ENCODE data around the gene ATP2C2. TPM values are rescaled to one million over a fixed set of nuclear protein-coding genes. Genes with fewer than 3 reads are reported as not detected.

The ATP2C2 gene
- total RNA-seq, 4 donors from 2014 or later: 138 to 3,342 (median 155) TPM

- H3K4me3 ChIP-seq: no peak overlapping the region
- H3K9me3 ChIP-seq: no peaks in the 10 kb centered on the region
- peaks cover 13% of the 10 kb centered on the region for H3K27me3 ChIP-seq
- H3K4me1 ChIP-seq: no peaks in the 10 kb centered on the region
- H3K36me3 ChIP-seq: peaks cover 0 to 8% (median 0%) of the 10 kb centered on the region in 4 donors
- intact Hi-C loops (cut with DNase I; ENCODE audit: low total_unique reads) (no loop called here), in situ Hi-C loops (cut with MboI; ENCODE audit: low pct_ligation_motif_present in 1 of 4, low pct_unique_long_range_greater_than_20kb in 1 of 4, low sequenced_read_pairs in 3 of 4) (no loop called here)
- TF ChIP-seq POLR2AphosphoS5 (IDR thresholded peaks at IDR 0.05) (no peak), EP300 (IDR thresholded peaks at IDR 0.05; ENCODE audit: low read depth) (no peak), POLR2A (IDR thresholded peaks at IDR 0.05) (no peak)
- TF ChIP-seq, protein P1, sequence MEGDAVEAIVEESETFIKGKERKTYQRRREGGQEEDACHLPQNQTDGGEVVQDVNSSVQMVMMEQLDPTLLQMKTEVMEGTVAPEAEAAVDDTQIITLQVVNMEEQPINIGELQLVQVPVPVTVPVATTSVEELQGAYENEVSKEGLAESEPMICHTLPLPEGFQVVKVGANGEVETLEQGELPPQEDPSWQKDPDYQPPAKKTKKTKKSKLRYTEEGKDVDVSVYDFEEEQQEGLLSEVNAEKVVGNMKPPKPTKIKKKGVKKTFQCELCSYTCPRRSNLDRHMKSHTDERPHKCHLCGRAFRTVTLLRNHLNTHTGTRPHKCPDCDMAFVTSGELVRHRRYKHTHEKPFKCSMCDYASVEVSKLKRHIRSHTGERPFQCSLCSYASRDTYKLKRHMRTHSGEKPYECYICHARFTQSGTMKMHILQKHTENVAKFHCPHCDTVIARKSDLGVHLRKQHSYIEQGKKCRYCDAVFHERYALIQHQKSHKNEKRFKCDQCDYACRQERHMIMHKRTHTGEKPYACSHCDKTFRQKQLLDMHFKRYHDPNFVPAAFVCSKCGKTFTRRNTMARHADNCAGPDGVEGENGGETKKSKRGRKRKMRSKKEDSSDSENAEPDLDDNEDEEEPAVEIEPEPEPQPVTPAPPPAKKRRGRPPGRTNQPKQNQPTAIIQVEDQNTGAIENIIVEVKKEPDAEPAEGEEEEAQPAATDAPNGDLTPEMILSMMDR (IDR thresholded peaks at IDR 0.05): no peak
- 70 to 84% methylated on average over 9 to 10 of the region's 10 CpGs for WGBS, 2 donors (ENCODE audit: low coverage in 1 of 2)
- DNase-seq: no peak
- no peak overlapping the region for H3K27ac ChIP-seq
These were observed 40.0 kb downstream of the ATP2C2 start for GRCh38 chr16:84408314-84408690.

GRCh38 chr16:84408856-84409255, 40.5 kb downstream of the ATP2C2 start:
- peaks cover 13% of the 10 kb centered on the region for H3K27me3 ChIP-seq
- H3K4me1 ChIP-seq: no peaks in the 10 kb centered on the region
- intact Hi-C loops (cut with DNase I; ENCODE audit: low total_unique reads) (no loop called here), in situ Hi-C loops (cut with MboI; ENCODE audit: low pct_ligation_motif_present in 1 of 4, low pct_unique_long_range_greater_than_20kb in 1 of 4, low sequenced_read_pairs in 3 of 4) (no loop called here)
- peaks cover 0 to 8% (median 0%) of the 10 kb centered on the region in 4 donors for H3K36me3 ChIP-seq
- no peak overlapping the region for H3K4me3 ChIP-seq
- no peak for DNase-seq
- TF ChIP-seq EP300 (IDR thresholded peaks at IDR 0.05; ENCODE audit: low read depth) (no peak), POLR2AphosphoS5 (IDR thresholded peaks at IDR 0.05) (no peak), POLR2A (IDR thresholded peaks at IDR 0.05) (no peak)
- TF ChIP-seq, protein P1 (IDR thresholded peaks at IDR 0.05): no peak
- WGBS, 2 donors (ENCODE audit: low coverage in 1 of 2): 75 to 100% methylated on average over 2 of the region's 2 CpGs
- H3K27ac ChIP-seq: no peak overlapping the region
- H3K9me3 ChIP-seq: no peaks in the 10 kb centered on the region

DNA sequence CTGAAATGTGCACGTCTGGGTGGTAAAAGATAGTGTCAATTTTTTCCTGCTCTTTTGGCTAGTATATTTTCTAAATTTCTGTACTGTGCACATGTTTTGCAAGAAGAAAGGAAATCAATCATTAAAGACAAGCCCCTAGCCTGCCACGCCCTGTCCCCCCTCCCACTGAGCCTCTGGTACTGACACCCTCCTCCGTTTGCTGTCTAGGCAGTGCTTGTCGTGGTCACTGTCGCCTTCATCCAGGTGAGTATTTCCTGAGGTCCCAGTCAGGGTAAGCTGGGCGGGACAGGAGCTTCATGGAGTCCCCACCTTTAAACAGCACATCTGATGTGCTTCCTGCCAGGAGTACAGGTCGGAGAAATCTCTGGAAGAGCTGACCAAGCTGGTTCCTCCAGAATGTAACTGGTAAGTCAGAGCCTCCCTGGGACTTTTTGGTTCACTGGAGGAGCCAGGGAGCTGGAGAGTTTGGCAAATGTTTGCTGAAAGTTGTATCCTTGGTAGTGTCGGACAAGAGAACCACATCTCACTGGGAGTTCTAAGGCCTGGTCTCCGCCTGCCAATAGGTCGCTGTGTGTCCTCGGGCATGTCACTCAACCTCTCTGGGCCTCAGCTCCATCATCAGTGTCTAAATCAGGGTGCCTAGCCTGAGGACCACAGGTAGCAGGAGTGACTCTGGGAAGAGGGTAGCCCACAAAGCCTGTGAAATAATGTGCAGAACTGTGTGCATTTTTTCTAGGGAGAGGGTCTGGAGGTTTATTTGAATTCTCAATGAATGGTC, 42.2 kb downstream of the ATP2C2 start:
- in situ Hi-C loops (cut with MboI; ENCODE audit: low pct_ligation_motif_present in 1 of 4, low pct_unique_long_range_greater_than_20kb in 1 of 4, low sequenced_read_pairs in 3 of 4) (no loop called here), intact Hi-C loops (cut with DNase I; ENCODE audit: low total_unique reads) (no loop called here)
- H3K27me3 ChIP-seq: peaks cover 13% of the 10 kb centered on the region
- no peak for DNase-seq
- H3K4me3 ChIP-seq: no peak overlapping the region
- TF ChIP-seq POLR2A (IDR thresholded peaks at IDR 0.05) (no peak), EP300 (IDR thresholded peaks at IDR 0.05; ENCODE audit: low read depth) (no peak), POLR2AphosphoS5 (IDR thresholded peaks at IDR 0.05) (no peak)
- TF ChIP-seq, protein P1 (IDR thresholded peaks at IDR 0.05): no peak
- no peak overlapping the region for H3K27ac ChIP-seq
- 80 to 83% methylated on average over 1 to 11 of the region's 11 CpGs for WGBS, 2 donors (ENCODE audit: low coverage in 1 of 2)
- no peaks in the 10 kb centered on the region for H3K9me3 ChIP-seq
- H3K4me1 ChIP-seq: no peaks in the 10 kb centered on the region
- peaks cover 0 to 8% (median 0%) of the 10 kb centered on the region in 4 donors for H3K36me3 ChIP-seq

DNA sequence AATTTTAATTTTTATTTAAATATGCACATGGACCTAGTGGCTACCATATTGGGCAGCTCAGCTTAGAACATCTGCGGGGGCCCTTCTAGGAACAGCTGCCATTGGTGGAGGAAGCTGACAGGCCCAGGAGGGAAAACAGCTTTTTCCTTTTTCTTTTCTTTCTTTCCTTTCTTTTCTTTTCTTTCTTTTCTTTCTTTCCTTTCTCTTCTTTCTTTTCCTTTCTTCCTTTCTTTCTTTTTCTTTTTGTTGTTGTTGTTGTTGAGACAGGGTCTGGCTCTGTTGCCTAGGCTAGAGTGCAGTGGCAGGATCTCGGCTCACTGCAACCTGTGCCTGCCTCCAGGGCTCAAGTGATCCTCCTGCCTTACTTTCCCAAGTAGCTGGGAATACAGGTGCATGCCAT, 43.4 kb downstream of the ATP2C2 start:
- peaks cover 8% of the 10 kb centered on the region for H3K27me3 ChIP-seq
- H3K4me3 ChIP-seq: no peak overlapping the region
- DNase-seq: no peak
- no peak overlapping the region for H3K27ac ChIP-seq
- in situ Hi-C loops (cut with MboI; ENCODE audit: low pct_ligation_motif_present in 1 of 4, low pct_unique_long_range_greater_than_20kb in 1 of 4, low sequenced_read_pairs in 3 of 4): no loop called here
- 96 to 100% methylated on average over 2 of the region's 2 CpGs for WGBS, 2 donors (ENCODE audit: low coverage in 1 of 2)
- no peaks in the 10 kb centered on the region for H3K9me3 ChIP-seq
- intact Hi-C loops (cut with DNase I; ENCODE audit: low total_unique reads): no loop called here
- no peaks in the 10 kb centered on the region for H3K4me1 ChIP-seq
- H3K36me3 ChIP-seq: peaks cover 0 to 8% (median 0%) of the 10 kb centered on the region in 4 donors
- TF ChIP-seq POLR2A (IDR thresholded peaks at IDR 0.05) (no peak), POLR2AphosphoS5 (IDR thresholded peaks at IDR 0.05) (no peak), EP300 (IDR thresholded peaks at IDR 0.05; ENCODE audit: low read depth) (no peak)
- TF ChIP-seq, protein P1 (IDR thresholded peaks at IDR 0.05): no peak
